ENCODE results near the gene H1-8.
A peak's percentile ranks its signal among the peaks of the same experiment; 100 is the strongest.
"Not testable (repeated sequence)": the region's sequence is repeated elsewhere in the genome, so short reads cannot be mapped to it uniquely, and the experiment has no call there.

The H1-8 gene

DNA sequence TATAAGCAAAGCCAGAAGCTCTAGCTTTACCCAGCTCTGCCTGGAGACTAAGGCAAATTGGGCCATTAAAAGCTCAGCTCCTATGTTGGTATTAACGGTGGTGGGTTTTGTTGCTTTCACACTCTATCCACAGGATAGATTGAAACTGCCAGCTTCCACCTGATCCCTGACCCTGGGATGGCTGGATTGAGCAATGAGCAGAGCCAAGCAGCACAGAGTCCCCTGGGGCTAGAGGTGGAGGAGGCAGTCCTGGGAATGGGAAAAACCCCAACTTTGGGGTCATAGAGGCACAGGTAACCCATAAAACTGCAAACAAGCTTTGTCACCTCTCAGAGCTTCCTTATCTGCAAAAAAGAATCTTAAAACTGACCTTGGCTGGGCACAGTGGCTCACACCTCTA lies 7.9 kb upstream of the H1-8 start:
- Histone ChIP-seq H3K27ac (ENCODE audit: low read depth, low read length) (peak overlapping the region; percentile 69), H3K9ac (ENCODE audit: low read depth, low read length) (no peak overlapping the region)

DNA sequence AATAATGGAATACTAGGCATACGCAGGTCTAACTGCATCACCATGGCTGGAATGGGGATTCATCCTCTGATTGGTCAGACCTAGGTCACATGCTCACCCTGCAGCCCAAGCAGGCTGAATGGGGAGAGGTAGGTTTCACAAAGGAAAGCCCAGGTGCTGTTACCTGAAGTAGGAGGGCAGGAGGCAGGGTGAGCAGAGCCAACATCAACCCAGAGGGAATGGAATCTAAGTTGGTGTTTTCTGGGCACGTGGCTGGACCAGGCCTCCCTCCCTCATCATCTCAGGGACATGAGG lies 6.7 kb upstream of the H1-8 start:
- no peak overlapping the region for H3K27ac ChIP-seq (ENCODE audit: low read depth, low read length)
- H3K9ac ChIP-seq (ENCODE audit: low read depth, low read length) = no peak overlapping the region
- no peaks in the 10 kb centered on the region for H3K36me3 ChIP-seq (ENCODE audit: control insufficient read depth, insufficient read depth, low read length)
- H3K27me3 ChIP-seq (ENCODE audit: control insufficient read depth, insufficient read depth, low read length) = no peaks in the 10 kb centered on the region
- peaks cover 18% of the 10 kb centered on the region for H3K4me1 ChIP-seq (ENCODE audit: control insufficient read depth, insufficient read depth, low read length)
- H3K4me3 ChIP-seq (ENCODE audit: low read depth, low read length) = no peak overlapping the region
- no peaks in the 10 kb centered on the region for H3K9me3 ChIP-seq (ENCODE audit: control insufficient read depth, insufficient read depth, low read length)

More for the DNA sequence above, 7.9 kb upstream of the H1-8 start:
- peaks cover 26% of the 10 kb centered on the region for H3K4me1 ChIP-seq (ENCODE audit: control insufficient read depth, insufficient read depth, low read length)
- H3K36me3 ChIP-seq (ENCODE audit: control insufficient read depth, insufficient read depth, low read length) = no peaks in the 10 kb centered on the region
- H3K4me3 ChIP-seq (ENCODE audit: low read depth, low read length) = no peak overlapping the region
- H3K9me3 ChIP-seq (ENCODE audit: control insufficient read depth, insufficient read depth, low read length) = no peaks in the 10 kb centered on the region
- no peaks in the 10 kb centered on the region for H3K27me3 ChIP-seq (ENCODE audit: control insufficient read depth, insufficient read depth, low read length)

GRCh38 chr3:129536804-129537203 lies 6.2 kb upstream of the H1-8 start:
- Histone ChIP-seq H3K27ac (ENCODE audit: low read depth, low read length) (no peak overlapping the region), H3K4me1 (ENCODE audit: control insufficient read depth, insufficient read depth, low read length) (peaks cover 18% of the 10 kb centered on the region), H3K27me3 (ENCODE audit: control insufficient read depth, insufficient read depth, low read length) (no peaks in the 10 kb centered on the region), H3K36me3 (ENCODE audit: control insufficient read depth, insufficient read depth, low read length) (no peaks in the 10 kb centered on the region), H3K9me3 (ENCODE audit: control insufficient read depth, insufficient read depth, low read length) (no peaks in the 10 kb centered on the region), H3K9ac (ENCODE audit: low read depth, low read length) (no peak overlapping the region), H3K4me3 (ENCODE audit: low read depth, low read length) (no peak overlapping the region)

GRCh38 chr3:129539206-129539605 lies 3.8 kb upstream of the H1-8 start:
- Histone ChIP-seq H3K4me1 (ENCODE audit: control insufficient read depth, insufficient read depth, low read length) (peaks cover 20% of the 10 kb centered on the region), H3K9me3 (ENCODE audit: control insufficient read depth, insufficient read depth, low read length) (no peaks in the 10 kb centered on the region), H3K4me3 (ENCODE audit: low read depth, low read length) (no peak overlapping the region), H3K27me3 (ENCODE audit: control insufficient read depth, insufficient read depth, low read length) (no peaks in the 10 kb centered on the region), H3K9ac (ENCODE audit: low read depth, low read length) (no peak overlapping the region), H3K27ac (ENCODE audit: low read depth, low read length) (no peak overlapping the region), H3K36me3 (ENCODE audit: control insufficient read depth, insufficient read depth, low read length) (no peaks in the 10 kb centered on the region)

- Histone ChIP-seq H3K4me3 (ENCODE audit: low read depth, low read length) (no peak overlapping the region), H3K36me3 (ENCODE audit: control insufficient read depth, insufficient read depth, low read length) (no peaks in the 10 kb centered on the region), H3K9ac (ENCODE audit: low read depth, low read length) (no peak overlapping the region), H3K27me3 (ENCODE audit: control insufficient read depth, insufficient read depth, low read length) (no peaks in the 10 kb centered on the region), H3K4me1 (ENCODE audit: control insufficient read depth, insufficient read depth, low read length) (peaks cover 18% of the 10 kb centered on the region), H3K27ac (ENCODE audit: low read depth, low read length) (no peak overlapping the region), H3K9me3 (ENCODE audit: control insufficient read depth, insufficient read depth, low read length) (no peaks in the 10 kb centered on the region)
Observed at GRCh38 chr3:129540776-129541516, 2.0 kb upstream of the H1-8 start.

GRCh38 chr3:129542747-129543146 lies 228 bp upstream of the H1-8 start:
- H3K4me1 ChIP-seq (ENCODE audit: control insufficient read depth, insufficient read depth, low read length) = peaks cover 14% of the 10 kb centered on the region; the same call in 1 of the 2 replicates
- no peaks in the 10 kb centered on the region for H3K27me3 ChIP-seq (ENCODE audit: control insufficient read depth, insufficient read depth, low read length)
- H3K27ac ChIP-seq (ENCODE audit: low read depth, low read length) = no peak overlapping the region
- no peaks in the 10 kb centered on the region for H3K9me3 ChIP-seq (ENCODE audit: control insufficient read depth, insufficient read depth, low read length)
- H3K4me3 ChIP-seq (ENCODE audit: low read depth, low read length) = no peak overlapping the region
- no peaks in the 10 kb centered on the region for H3K36me3 ChIP-seq (ENCODE audit: control insufficient read depth, insufficient read depth, low read length)
- no peak overlapping the region for H3K9ac ChIP-seq (ENCODE audit: low read depth, low read length)

DNA sequence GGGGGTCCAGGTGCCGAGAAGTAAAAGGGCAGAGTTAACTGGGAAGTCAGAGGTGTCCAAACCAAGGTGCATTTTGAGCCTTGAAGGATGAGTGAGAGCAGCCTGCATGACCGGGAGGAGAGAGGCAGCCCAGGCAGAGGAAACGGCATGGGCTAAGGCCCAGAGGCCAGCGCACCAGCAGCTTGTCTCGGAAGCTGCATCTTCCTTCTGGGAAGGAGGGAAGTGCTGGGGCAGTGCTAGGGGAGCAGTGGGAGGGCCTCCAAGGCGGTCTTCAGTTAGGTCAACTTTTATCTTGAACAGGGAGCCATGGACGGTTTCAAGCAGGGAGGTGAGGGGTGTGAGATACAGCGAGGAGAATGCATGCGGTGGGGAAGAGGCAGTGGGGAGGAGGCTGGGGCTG lies 1.0 kb downstream of the H1-8 start:
- Histone ChIP-seq H3K27me3 (ENCODE audit: control insufficient read depth, insufficient read depth, low read length) (no peaks in the 10 kb centered on the region), H3K27ac (ENCODE audit: low read depth, low read length) (no peak overlapping the region), H3K4me1 (ENCODE audit: control insufficient read depth, insufficient read depth, low read length) (peaks cover 12% of the 10 kb centered on the region; the same call in 1 of the 2 replicates), H3K4me3 (ENCODE audit: low read depth, low read length) (no peak overlapping the region), H3K36me3 (ENCODE audit: control insufficient read depth, insufficient read depth, low read length) (no peaks in the 10 kb centered on the region), H3K9ac (ENCODE audit: low read depth, low read length) (no peak overlapping the region), H3K9me3 (ENCODE audit: control insufficient read depth, insufficient read depth, low read length) (no peaks in the 10 kb centered on the region)

- not testable (repeated sequence) for H3K9ac ChIP-seq (ENCODE audit: low read depth, low read length); H3K4me3 ChIP-seq (ENCODE audit: low read depth, low read length); H3K27ac ChIP-seq (ENCODE audit: low read depth, low read length); H3K27me3 ChIP-seq (ENCODE audit: control insufficient read depth, insufficient read depth, low read length); H3K4me1 ChIP-seq (ENCODE audit: control insufficient read depth, insufficient read depth, low read length); H3K36me3 ChIP-seq (ENCODE audit: control insufficient read depth, insufficient read depth, low read length); H3K9me3 ChIP-seq (ENCODE audit: control insufficient read depth, insufficient read depth, low read length)
Observed at GRCh38 chr3:129545951-129546350, 3.0 kb downstream of the H1-8 start.

DNA sequence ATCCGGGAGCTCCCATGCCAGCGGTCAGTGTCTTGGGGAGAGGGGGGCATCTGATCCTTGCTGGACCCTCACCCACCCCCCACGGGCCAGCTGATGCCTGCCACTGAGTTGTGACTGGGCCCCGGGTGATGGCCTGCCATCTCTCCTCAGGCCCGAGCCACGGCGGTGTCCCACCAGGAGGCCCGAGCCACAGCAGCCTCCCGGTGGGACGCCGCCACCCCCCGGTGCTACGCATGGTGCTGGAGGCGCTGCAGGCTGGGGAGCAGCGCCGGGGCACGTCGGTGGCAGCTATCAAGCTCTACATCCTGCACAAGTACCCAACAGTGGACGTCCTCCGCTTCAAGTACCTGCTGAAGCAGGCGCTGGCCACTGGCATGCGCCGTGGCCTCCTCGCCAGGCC lies 4.3 kb downstream of the H1-8 start:
- H3K4me3 ChIP-seq (ENCODE audit: low read depth, low read length) = no peak overlapping the region
- no peaks in the 10 kb centered on the region for H3K36me3 ChIP-seq (ENCODE audit: control insufficient read depth, insufficient read depth, low read length)
- H3K4me1 ChIP-seq (ENCODE audit: control insufficient read depth, insufficient read depth, low read length) = peaks cover 6% of the 10 kb centered on the region; the same call in 1 of the 2 replicates
- no peak overlapping the region for H3K9ac ChIP-seq (ENCODE audit: low read depth, low read length)
- H3K9me3 ChIP-seq (ENCODE audit: control insufficient read depth, insufficient read depth, low read length) = no peaks in the 10 kb centered on the region
- no peaks in the 10 kb centered on the region for H3K27me3 ChIP-seq (ENCODE audit: control insufficient read depth, insufficient read depth, low read length)
- no peak overlapping the region for H3K27ac ChIP-seq (ENCODE audit: low read depth, low read length)

DNA sequence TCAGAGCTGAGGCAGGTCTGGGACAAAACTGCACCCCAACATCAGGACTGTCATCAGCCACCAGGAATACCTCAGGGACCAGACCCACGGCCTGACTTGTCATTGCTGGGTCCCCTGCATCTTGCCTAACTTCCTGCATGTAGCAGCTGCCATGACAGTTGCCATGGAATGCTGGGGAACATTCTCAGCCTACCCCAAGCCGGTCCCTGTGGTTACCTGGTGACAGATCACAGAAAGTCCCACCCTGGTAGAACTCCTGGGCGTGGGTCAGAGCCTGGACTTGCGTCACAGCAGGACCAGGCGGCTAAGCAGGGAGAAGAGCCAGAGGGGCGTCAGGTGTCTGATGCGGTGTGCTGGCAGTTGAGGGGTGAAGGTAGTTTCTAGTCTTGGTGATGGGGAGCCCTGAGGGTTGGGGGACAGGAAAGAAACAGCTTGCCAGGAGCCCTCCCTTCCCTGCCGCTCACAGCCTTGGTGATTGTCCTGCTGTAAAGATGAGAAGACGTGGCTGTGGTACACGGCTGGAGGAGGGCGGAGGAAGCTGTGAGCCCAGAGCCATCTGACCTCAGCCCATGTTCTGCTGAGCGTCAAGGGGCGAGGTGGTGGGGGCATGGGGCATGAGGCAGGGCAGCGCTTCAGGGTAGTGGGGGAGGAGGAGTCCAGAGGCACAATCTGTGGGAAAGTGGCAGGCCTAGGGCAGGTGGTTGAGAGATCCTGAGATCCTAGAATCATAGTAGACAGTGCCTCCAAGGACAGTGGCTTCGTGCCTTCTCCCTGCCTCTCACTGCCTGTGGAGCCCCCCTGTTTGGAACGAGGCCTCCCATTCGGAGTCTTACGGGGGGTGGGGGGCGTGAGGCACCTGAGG lies 5.4 kb downstream of the H1-8 start:
- Histone ChIP-seq H3K9ac (ENCODE audit: low read depth, low read length) (no peak overlapping the region), H3K27me3 (ENCODE audit: control insufficient read depth, insufficient read depth, low read length) (no peaks in the 10 kb centered on the region), H3K36me3 (ENCODE audit: control insufficient read depth, insufficient read depth, low read length) (no peaks in the 10 kb centered on the region), H3K27ac (ENCODE audit: low read depth, low read length) (no peak overlapping the region), H3K4me1 (ENCODE audit: control insufficient read depth, insufficient read depth, low read length) (peaks cover 5% of the 10 kb centered on the region; the same call in 1 of the 2 replicates), H3K4me3 (ENCODE audit: low read depth, low read length) (no peak overlapping the region), H3K9me3 (ENCODE audit: control insufficient read depth, insufficient read depth, low read length) (no peaks in the 10 kb centered on the region)

- Histone ChIP-seq H3K9me3 (ENCODE audit: control insufficient read depth, insufficient read depth, low read length) (no peaks in the 10 kb centered on the region), H3K4me1 (ENCODE audit: control insufficient read depth, insufficient read depth, low read length) (no peaks in the 10 kb centered on the region), H3K9ac (ENCODE audit: low read depth, low read length) (no peak overlapping the region), H3K27ac (ENCODE audit: low read depth, low read length) (no peak overlapping the region), H3K36me3 (ENCODE audit: control insufficient read depth, insufficient read depth, low read length) (no peaks in the 10 kb centered on the region), H3K27me3 (ENCODE audit: control insufficient read depth, insufficient read depth, low read length) (no peaks in the 10 kb centered on the region), H3K4me3 (ENCODE audit: low read depth, low read length) (no peak overlapping the region)
Observed at GRCh38 chr3:129549006-129549800, 6.2 kb downstream of the H1-8 start.
